GM12801 (cell line): ENCODE results near the gene AANAT.

Source experiments
- CTCF ChIP-seq: IDR thresholded peaks from one replicate; pipeline ENCODE4 v1.5.1; 2011; ENCODE audit warnings: control low read depth; ENCODE audit not compliant: insufficient read length; ENCODE audit errors: extremely low read depth

Gene AANAT

GRCh38 chr17:76517638-76518038 lies 50.2 kb downstream of the AANAT start:
- TF ChIP-seq CTCF: no peak

GRCh38 chr17:76519048-76519966 lies 51.9 kb downstream of the AANAT start:
- TF ChIP-seq CTCF: no peak
